Liver (tissue), 9 donors: ENCODE results near the gene SMARCA1. TPM values are rescaled to one million over a fixed set of nuclear protein-coding genes. Genes with fewer than 3 reads are reported as not detected.

ENCODE experiments used
- DNase-seq: peaks from one replicate; pipeline ENCODE4 v3.0.0-alpha.2; 2017; ENCODE audit warnings: low spot score
- H3K27ac ChIP-seq, 2 donors: one replicate each; pipeline ENCODE4 v1.7.0; 2013; ENCODE audit warnings: inconsistent platforms in 2 of 2, low read length in 2 of 2, control low read depth in 1 of 2, low read depth in 1 of 2, mild to moderate bottlenecking in 1 of 2
- H3K27me3 ChIP-seq, 4 donors: one replicate each; pipeline versions ENCODE4 v1.6.1 to v1.7.0; 2013; ENCODE audit warnings: low read length in 3 of 4, inconsistent platforms in 1 of 4, mild to moderate bottlenecking in 1 of 4, moderate library complexity in 1 of 4; ENCODE audit not compliant: control insufficient read depth in 4 of 4, insufficient read depth in 4 of 4
- H3K36me3 ChIP-seq, 4 donors: one replicate each; pipeline versions ENCODE4 v1.6.1 to v1.7.0; 2013; ENCODE audit warnings: low read length in 3 of 4, mild to moderate bottlenecking in 3 of 4, low read depth in 1 of 4, moderate library complexity in 1 of 4; ENCODE audit not compliant: control insufficient read depth in 4 of 4, insufficient read depth in 3 of 4
- H3K4me1 ChIP-seq, 4 donors: one replicate each; pipeline versions ENCODE4 v1.6.1 to v1.7.0; 2013; ENCODE audit warnings: low read length in 3 of 4, mild to moderate bottlenecking in 3 of 4, moderate library complexity in 1 of 4; ENCODE audit not compliant: control insufficient read depth in 4 of 4, insufficient read depth in 4 of 4
- H3K4me3 ChIP-seq, 3 donors: one replicate each; pipeline versions ENCODE4 v1.6.1 to v1.7.0; 2013; ENCODE audit warnings: low read length in 3 of 3, control low read depth in 1 of 3, low read depth in 1 of 3, mild to moderate bottlenecking in 1 of 3
- H3K9ac ChIP-seq, 2 donors: one replicate each; pipeline ENCODE4 v1.7.0; 2013; ENCODE audit warnings: low read length in 2 of 2, mild to moderate bottlenecking in 2 of 2, moderate library complexity in 2 of 2, control low read depth in 1 of 2, low read depth in 1 of 2
- H3K9me3 ChIP-seq, 4 donors: one replicate each; pipeline versions ENCODE4 v1.6.1 to v1.7.0; 2013; ENCODE audit warnings: low read length in 3 of 4; ENCODE audit not compliant: control insufficient read depth in 4 of 4
- EGR1 ChIP-seq, 2 donors: IDR thresholded peaks; 2 replicates each; pipeline ENCODE4 v1.6.1; 2016 to 2018; ENCODE audit warnings: antibody characterized with exemption in 2 of 2, low read depth in 2 of 2
- FOXA1 ChIP-seq: IDR thresholded peaks from 2 replicates; pipeline ENCODE4 v1.6.1; 2016; ENCODE audit warnings: antibody characterized with exemption
- FOXA2 ChIP-seq: IDR thresholded peaks from 2 replicates; pipeline ENCODE4 v1.6.1; 2016; ENCODE audit warnings: antibody characterized with exemption
- GABPA ChIP-seq, 2 donors: IDR thresholded peaks in 1 of 2; conservative IDR thresholded peaks in 1 of 2; 2 replicates each; pipeline ENCODE4 v1.6.1; 2016; ENCODE audit warnings: antibody characterized with exemption in 2 of 2, mild to moderate bottlenecking in 1 of 2, moderate library complexity in 1 of 2
- HNF4A ChIP-seq, 2 donors: conservative IDR thresholded peaks; 2 replicates each; pipeline ENCODE4 v1.6.1; 2016; ENCODE audit warnings: antibody characterized with exemption in 2 of 2, mild to moderate bottlenecking in 2 of 2
- HNF4G ChIP-seq: IDR thresholded peaks from 2 replicates; pipeline ENCODE4 v1.6.1; 2016; ENCODE audit warnings: antibody characterized with exemption
- JUND ChIP-seq, 2 donors: IDR thresholded peaks; 2 replicates each; pipeline ENCODE4 v1.6.1; 2016; ENCODE audit warnings: antibody characterized with exemption in 2 of 2
- NR2F2 ChIP-seq: IDR thresholded peaks from 2 replicates; pipeline ENCODE4 v1.6.1; 2016; ENCODE audit warnings: antibody characterized with exemption
- RAD21 ChIP-seq, 2 donors: IDR thresholded peaks; 2 replicates each; pipeline ENCODE4 v1.6.1; 2016; ENCODE audit warnings: antibody characterized with exemption in 2 of 2, mild to moderate bottlenecking in 2 of 2
- RXRA ChIP-seq, 2 donors: IDR thresholded peaks; 2 replicates each; pipeline ENCODE4 v1.6.1; 2017 to 2018; ENCODE audit warnings: antibody characterized with exemption in 2 of 2, mild to moderate bottlenecking in 1 of 2
- SP1 ChIP-seq: IDR thresholded peaks from 2 replicates; pipeline ENCODE4 v1.6.1; 2018; ENCODE audit warnings: antibody characterized with exemption, mild to moderate bottlenecking
- TAF1 ChIP-seq: conservative IDR thresholded peaks from 2 replicates; pipeline ENCODE4 v1.6.1; 2016; ENCODE audit warnings: antibody characterized with exemption, mild to moderate bottlenecking
- YY1 ChIP-seq: IDR thresholded peaks from 2 replicates; pipeline ENCODE4 v1.6.1; 2016; ENCODE audit warnings: antibody characterized with exemption, mild to moderate bottlenecking
- WGBS: extraction: QIAGEN DNeasy Blood & Tissue Kit; methylation state at CpG from one replicate; pipeline ENCODE4 v1.1.7; 2013; 5-methylcytosine and 5-hydroxymethylcytosine counted together
- polyA plus RNA-seq, 2 donors: library from polyadenylated mRNA; stranded (reverse) in 1 of 2; unstranded in 1 of 2; fragments of 200-250 nt in 1 of 2; fragments of >200 nt in 1 of 2; fragmentation: Nextera tagmentation in 1 of 2; extraction: Ambion mirVana in 1 of 2; gene quantifications; one replicate each; pipeline versions ENCODE4 v1.2.1 to v1.2.3, GENCODE V29; 2013 to 2015
- total RNA-seq, 2 donors: library from RNA; depleted of rRNA; stranded (reverse); fragments of >200 nt; gene quantifications; one replicate each; pipeline ENCODE4 v1.2.3, GENCODE V29; 2014
- TF ChIP-seq, protein P1 (sequence below): fragments of 150-350 bp; IDR thresholded peaks from 2 replicates; pipeline ENCODE4 v1.5.1; 2017; ENCODE audit warnings: improper control_type of control experiment, low read depth, low read length; ENCODE audit not compliant: missing input control
- TF ChIP-seq, protein P2 (sequence below): IDR thresholded peaks from 2 replicates; pipeline ENCODE4 v1.6.1; 2016; ENCODE audit warnings: antibody characterized with exemption
- TF ChIP-seq, protein P3 (sequence below): IDR thresholded peaks from 2 replicates; pipeline ENCODE4 v1.6.1; 2016; ENCODE audit warnings: antibody characterized with exemption
- TF ChIP-seq, protein P4 (sequence below): IDR thresholded peaks from 2 replicates; pipeline ENCODE4 v1.6.1; 2016; ENCODE audit warnings: antibody characterized with exemption, mild to moderate bottlenecking
- TF ChIP-seq, protein P5 (sequence below): IDR thresholded peaks from 2 replicates; pipeline ENCODE4 v1.6.1; 2016; ENCODE audit warnings: antibody characterized with exemption
- donor health status: healthy.
- donor health status: healthy.
- donor health status: healthy.
- donor health status: healthy.
- donor health status: healthy.

The SMARCA1 gene
- total and polyA plus RNA-seq, 4 donors, result 14.7 to 44.2 (median 23.9) TPM

DNA sequence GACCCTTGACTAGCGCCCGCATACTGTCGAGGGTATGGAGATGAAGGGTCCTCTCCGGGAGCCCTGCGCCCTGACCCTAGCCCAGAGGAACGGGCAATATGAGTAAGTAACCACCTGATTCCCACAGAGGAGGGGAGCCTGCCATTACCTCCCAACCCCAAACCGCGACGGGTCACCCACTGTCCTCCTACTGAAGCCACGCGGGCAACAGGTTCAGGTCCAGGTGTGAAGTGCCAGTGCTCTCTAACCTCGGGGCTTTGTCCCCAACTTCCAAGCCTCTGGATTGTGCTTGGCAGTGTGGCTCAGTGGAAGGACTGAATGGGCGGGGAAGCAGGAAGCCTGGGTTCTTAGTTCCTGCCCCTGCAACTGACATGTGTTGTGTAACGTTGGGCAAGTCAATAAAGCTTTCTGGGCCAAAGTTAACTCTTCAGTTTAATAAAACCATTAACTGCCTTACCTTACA lies 17.5 kb upstream of the SMARCA1 start:
- peak overlapping the region; percentile 83 to 91 for H3K27ac ChIP-seq
- H3K27me3 ChIP-seq, result no peaks in the 10 kb centered on the region
- TF ChIP-seq, protein P1, sequence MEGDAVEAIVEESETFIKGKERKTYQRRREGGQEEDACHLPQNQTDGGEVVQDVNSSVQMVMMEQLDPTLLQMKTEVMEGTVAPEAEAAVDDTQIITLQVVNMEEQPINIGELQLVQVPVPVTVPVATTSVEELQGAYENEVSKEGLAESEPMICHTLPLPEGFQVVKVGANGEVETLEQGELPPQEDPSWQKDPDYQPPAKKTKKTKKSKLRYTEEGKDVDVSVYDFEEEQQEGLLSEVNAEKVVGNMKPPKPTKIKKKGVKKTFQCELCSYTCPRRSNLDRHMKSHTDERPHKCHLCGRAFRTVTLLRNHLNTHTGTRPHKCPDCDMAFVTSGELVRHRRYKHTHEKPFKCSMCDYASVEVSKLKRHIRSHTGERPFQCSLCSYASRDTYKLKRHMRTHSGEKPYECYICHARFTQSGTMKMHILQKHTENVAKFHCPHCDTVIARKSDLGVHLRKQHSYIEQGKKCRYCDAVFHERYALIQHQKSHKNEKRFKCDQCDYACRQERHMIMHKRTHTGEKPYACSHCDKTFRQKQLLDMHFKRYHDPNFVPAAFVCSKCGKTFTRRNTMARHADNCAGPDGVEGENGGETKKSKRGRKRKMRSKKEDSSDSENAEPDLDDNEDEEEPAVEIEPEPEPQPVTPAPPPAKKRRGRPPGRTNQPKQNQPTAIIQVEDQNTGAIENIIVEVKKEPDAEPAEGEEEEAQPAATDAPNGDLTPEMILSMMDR, result no peak
- TF ChIP-seq, protein P2, sequence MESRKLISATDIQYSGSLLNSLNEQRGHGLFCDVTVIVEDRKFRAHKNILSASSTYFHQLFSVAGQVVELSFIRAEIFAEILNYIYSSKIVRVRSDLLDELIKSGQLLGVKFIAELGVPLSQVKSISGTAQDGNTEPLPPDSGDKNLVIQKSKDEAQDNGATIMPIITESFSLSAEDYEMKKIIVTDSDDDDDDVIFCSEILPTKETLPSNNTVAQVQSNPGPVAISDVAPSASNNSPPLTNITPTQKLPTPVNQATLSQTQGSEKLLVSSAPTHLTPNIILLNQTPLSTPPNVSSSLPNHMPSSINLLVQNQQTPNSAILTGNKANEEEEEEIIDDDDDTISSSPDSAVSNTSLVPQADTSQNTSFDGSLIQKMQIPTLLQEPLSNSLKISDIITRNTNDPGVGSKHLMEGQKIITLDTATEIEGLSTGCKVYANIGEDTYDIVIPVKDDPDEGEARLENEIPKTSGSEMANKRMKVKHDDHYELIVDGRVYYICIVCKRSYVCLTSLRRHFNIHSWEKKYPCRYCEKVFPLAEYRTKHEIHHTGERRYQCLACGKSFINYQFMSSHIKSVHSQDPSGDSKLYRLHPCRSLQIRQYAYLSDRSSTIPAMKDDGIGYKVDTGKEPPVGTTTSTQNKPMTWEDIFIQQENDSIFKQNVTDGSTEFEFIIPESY, result no peak
- peak; percentile 60 for TF ChIP-seq FOXA2
- TF ChIP-seq NR2F2, result no peak
- TF ChIP-seq, protein P3, sequence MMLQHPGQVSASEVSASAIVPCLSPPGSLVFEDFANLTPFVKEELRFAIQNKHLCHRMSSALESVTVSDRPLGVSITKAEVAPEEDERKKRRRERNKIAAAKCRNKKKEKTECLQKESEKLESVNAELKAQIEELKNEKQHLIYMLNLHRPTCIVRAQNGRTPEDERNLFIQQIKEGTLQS, result no peak
- peak; percentile 53 for TF ChIP-seq TAF1
- TF ChIP-seq EGR1 (IDR thresholded peaks at IDR 0.05; ENCODE audit: low read depth in 2 of 2), result no peak
- TF ChIP-seq HNF4G, result no peak
- TF ChIP-seq, protein P4, sequence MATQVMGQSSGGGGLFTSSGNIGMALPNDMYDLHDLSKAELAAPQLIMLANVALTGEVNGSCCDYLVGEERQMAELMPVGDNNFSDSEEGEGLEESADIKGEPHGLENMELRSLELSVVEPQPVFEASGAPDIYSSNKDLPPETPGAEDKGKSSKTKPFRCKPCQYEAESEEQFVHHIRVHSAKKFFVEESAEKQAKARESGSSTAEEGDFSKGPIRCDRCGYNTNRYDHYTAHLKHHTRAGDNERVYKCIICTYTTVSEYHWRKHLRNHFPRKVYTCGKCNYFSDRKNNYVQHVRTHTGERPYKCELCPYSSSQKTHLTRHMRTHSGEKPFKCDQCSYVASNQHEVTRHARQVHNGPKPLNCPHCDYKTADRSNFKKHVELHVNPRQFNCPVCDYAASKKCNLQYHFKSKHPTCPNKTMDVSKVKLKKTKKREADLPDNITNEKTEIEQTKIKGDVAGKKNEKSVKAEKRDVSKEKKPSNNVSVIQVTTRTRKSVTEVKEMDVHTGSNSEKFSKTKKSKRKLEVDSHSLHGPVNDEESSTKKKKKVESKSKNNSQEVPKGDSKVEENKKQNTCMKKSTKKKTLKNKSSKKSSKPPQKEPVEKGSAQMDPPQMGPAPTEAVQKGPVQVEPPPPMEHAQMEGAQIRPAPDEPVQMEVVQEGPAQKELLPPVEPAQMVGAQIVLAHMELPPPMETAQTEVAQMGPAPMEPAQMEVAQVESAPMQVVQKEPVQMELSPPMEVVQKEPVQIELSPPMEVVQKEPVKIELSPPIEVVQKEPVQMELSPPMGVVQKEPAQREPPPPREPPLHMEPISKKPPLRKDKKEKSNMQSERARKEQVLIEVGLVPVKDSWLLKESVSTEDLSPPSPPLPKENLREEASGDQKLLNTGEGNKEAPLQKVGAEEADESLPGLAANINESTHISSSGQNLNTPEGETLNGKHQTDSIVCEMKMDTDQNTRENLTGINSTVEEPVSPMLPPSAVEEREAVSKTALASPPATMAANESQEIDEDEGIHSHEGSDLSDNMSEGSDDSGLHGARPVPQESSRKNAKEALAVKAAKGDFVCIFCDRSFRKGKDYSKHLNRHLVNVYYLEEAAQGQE, result peak; percentile 64
- peak; percentile 38 to 49 for TF ChIP-seq HNF4A (conservative IDR thresholded peaks at IDR 0.05)
- TF ChIP-seq RXRA (IDR thresholded peaks at IDR 0.05), result peak; percentile 72
- TF ChIP-seq JUND (IDR thresholded peaks at IDR 0.05), result no peak
- TF ChIP-seq SP1, result peak; percentile 74
- peak; percentile 9 to 17 for TF ChIP-seq RAD21 (IDR thresholded peaks at IDR 0.05)
- TF ChIP-seq GABPA (IDR thresholded peaks at IDR 0.05 in 1 of 2, conservative IDR thresholded peaks at IDR 0.05 in 1 of 2), result peak in 1 of 2 donors; percentile 63
- TF ChIP-seq FOXA1, result peak; percentile 29
- TF ChIP-seq YY1, result peak; percentile 27
- TF ChIP-seq, protein P5, sequence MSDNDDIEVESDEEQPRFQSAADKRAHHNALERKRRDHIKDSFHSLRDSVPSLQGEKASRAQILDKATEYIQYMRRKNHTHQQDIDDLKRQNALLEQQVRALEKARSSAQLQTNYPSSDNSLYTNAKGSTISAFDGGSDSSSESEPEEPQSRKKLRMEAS, result peak; percentile 63
- H3K4me3 ChIP-seq, result peak overlapping the region; percentile 56 to 84 (median 83)
- WGBS, result 3% methylated on average over 14 of the region's 14 CpGs
- no peaks in the 10 kb centered on the region for H3K9me3 ChIP-seq
- DNase-seq, result peak; percentile 42
- peak overlapping the region in 1 of 2 donors; percentile 39 for H3K9ac ChIP-seq
- H3K4me1 ChIP-seq, result peaks cover 0 to 3% (median 2%) of the 10 kb centered on the region in 4 donors
- H3K36me3 ChIP-seq, result no peaks in the 10 kb centered on the region
